Measurements from ENCODE around the gene EDN2.

Gene EDN2

DNA sequence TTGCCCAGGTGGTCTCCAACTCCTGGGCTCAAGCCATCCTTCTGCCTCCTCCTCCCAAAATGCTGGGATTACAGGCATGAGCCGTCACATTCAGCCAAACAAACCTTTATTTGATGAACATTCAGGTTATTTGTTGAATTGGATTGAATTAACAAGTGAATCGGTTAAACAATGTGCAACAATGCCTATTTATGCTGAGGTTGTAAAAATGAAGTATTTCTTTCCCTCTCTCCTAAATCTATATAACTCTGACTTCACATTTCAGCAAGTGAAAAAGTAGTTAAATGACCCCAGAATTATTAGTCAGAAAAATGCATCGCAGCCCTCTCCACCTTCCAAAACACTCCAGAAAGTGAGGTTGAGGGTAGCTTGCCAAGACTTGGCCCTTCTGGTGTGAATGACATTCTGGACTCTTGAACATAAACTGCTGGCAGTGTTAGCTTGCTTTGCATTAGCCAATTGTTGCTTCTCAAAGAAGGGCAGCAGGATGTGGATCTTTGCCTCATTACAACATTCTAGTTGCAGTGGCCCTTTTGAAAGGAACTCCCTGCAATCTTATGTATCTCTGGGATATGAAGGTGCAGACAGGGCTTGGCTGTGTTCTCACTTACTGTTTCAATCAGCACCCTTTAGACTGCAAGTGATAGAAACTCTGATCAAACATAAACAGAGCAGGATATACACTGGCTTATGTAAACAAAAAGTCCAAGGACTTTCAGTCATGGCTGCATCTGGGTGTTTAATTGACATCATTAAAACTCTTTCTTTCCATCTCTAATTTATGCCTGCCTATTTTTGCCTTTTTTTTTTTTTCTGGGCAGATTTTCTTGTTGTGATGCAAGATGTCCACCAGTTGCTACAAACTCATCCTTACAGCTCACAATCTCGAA, 22.4 kb downstream of the EDN2 start:
- no peak for DNase-seq

DNA sequence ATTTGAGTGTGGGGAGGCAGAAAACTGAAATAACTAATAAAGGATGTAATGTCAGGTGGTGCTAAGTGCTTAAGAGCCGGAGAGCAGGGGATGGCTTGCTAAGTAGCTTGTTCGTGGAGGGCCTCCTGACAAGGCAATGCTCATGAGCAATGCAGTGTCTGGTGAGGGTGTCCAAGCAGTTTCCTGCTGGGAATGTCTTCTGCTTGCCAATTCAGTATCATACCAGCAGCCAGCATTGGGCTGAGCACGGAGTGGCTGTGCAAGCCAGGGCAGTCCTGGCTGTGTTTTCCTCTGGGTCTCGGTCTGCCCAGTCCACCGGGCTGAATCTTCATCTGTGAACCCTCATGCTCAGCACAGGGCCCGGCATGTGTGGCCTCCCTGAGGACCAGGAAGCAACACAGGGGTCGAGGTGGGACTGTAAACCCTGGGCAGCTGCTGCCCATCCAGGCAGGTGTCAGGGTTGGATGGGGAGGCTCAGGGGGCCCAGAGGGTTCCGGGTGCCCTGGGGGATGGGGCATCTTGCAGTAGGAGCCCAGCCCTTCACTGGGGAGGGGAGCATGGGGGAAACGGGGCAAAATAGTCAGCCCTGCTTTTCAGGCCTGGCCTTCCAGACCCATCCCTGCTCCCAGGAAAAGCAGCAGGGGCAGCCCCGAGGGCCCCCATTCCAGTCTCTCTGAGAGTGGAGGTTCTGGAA, 27.5 kb downstream of the EDN2 start:
- no peak for DNase-seq

DNA sequence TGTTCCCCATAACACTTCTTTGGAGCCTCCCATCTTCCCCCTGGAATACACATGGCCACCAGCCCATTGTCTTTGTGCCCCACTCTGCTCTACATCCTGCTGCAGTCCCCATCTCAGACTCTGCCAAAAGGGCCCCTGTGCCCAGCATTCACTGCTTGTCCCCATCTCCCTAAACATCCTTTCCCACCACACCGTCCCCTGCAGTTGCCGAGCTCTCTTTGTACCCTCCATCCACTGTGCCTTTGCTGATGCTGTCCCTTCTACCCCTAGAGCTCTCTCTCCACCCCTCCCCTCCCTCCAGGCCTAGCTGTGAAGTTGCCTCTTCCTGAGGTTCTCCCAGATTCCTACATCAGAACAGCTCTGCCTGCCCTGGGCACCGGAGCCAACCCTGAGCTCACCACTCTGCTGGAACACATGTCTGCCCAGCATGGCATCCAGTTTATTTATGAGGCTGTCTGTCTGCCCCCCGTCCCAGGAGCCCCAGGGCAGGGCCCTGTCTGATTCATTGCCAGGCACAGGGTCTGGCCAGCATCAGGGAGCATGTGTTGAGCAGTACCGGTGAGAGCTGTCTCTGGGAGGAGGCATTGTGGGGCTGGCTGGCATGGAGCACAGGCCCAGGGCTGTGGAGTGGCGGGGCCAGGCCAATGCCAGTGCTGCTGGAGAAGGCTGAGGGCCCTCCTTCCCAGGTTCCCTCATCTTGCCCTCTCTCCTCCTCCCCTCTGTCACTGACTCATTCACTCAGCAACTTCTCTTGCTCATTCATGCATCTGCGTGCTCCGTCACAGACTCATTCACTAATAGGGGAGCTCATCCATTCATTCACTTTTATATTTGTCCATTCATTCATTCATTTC, 28.8 kb downstream of the EDN2 start:
- DNase-seq, result peak; percentile 62

DNA sequence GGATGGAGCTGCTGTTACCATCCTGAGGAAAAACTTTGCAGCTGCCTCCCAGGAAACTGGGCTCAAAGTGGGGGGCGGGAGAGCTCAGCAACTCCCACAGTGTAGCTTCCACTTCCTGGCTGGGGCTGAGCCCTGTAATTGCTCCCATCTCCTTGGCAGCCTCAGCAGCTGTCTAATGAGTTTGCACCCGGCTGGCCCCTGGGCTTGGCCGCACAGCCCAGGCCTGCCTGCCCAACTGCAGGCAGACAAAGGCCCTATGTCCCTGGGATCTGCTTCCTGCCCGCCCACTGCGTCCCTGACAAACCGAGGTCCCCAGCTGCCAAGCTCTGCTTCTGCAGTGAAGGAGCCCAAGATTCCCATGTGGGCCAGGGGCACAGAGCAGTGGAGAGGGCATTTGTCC, 30.1 kb downstream of the EDN2 start:
- peak; percentile 78 for DNase-seq

DNA sequence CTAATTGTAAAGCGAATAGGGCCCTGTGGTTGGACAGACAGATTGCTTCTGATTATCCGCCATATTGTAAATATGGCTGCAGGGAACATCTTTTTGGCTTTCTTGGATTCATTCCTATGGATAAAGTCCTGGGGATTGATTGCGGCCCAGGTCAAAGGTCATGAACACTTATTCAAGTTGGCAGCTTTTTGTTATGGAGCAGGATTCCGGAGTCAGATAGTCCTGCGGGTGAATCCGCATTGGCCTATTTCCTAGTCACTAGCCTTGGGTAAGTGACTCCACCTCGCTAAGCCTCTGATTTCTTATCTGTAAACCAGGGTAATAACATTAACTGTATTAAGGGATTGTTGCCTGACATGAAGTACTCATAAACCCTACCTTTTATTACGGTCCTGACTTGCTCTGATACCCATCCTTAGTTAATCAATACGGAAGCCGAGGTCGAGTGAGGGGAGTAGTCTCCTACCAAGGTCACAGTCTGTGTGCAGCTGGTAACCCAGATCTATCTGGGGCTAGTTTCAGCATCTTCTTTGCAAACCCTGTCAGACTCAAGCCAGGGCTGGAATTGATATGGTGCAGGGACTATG, 31.7 kb downstream of the EDN2 start:
- DNase-seq, result no peak

DNA sequence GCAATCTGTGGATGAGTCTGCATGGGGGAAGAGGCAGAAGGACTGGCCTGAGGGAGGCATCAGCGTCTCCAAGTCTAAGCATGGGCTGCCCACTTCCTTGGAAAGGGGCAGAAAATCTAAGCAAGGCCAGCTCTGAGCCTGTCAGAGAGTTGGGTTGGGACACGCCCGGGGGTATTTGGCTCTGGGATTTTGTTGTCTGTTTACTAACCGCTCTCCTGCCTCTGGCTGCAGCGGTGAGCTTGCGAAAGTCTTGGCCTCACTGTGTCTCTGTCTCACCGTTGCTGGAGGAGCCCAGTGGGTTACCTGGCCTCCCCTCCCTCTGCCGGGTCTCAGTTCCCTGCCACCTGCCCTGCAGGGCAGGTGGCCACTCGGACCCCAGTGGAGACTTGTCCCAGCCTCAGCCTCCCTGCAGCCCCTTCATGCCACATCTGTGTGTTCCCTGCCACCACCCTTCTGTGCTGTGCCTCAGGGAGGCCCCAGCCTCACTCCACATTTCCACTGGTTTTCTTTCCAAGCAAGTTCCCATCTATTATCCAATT, 33.7 kb downstream of the EDN2 start:
- no peak for DNase-seq

DNA sequence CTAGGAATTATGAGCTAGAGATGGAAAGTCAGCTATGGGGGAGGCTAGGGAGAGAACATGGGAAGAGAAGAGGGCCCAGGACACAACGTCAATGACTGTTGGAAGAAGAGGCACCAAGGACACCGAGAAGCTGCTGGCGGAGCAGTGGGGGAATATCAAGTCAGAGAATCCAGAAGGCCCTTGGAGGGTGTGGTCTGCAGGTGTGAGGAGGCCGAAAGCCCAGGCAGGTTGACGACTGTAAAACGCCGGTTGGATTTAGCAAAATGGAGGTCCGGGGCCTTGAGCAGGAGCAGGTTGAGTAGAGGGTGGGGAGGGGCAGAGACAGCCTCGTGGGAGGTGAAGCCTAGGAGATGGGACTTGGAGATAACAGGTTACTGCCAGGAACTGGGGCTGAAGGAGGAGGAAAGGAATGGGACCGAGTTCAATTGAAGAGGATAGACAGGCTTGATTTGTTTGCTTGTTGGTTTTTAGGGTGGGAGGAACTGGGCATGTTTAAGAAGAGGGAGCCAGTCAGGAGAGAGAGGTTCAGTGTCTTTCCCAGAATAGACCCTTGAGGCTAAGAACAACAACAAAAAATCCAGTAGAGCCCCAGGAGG, 35.1 kb downstream of the EDN2 start:
- no peak for DNase-seq

DNA sequence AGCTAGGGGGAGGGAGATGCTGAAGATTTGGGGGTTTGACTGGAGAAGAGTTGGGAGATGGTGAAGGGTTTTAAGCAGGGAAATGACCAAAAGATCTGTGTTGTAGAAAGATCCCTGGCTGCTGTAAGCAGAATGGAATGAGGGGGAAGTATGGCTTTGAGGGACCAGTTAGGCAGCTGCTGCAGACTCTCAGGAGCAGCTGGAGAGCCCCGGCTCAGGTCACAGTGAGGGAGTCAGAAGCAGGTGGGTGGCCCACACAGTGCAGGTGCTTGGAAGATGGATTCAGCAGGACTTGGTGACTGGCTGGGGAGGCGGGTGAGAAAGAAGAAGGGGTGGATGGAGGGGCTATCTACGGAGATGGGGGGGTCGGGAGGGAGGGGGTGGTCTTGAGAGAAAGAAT, 35.7 kb downstream of the EDN2 start:
- no peak for DNase-seq

DNA sequence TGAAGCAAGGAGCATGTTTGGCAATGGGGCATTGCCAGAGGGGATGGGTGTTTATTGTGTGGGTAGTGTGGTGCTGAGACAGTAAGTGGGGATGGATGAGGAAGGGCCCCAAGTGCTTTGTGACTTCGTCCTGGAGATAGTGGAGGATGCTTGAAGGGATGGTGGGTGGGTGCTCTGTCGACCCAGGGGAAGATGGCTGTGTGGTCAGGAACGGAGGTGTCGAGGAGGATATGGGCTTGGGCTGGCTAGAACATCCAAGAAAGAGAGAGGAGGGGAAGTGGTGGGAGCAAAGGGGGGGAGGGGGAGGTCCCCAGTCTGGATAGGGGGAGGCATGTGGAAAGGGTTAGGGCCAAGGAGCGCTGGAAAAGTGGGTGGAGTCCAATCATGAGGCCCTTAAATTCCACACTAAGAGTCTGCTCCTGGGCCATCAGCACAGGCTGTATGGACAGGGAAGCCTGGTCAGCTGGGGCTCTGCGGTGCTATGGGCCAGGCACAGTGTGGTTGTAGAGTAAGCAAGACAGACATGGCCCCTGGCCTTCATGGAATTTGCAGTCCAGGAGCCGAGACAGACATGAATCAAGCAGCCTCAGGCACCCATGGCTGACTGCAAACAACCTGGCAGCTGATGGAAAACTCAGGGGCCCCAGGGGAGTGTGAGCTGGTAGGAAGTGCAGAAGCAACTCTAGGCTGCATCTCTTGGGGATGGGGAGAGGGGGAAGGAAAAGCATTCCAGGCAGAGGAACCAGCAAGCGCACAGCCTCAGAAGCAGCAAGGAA, 36.3 kb downstream of the EDN2 start:
- no peak for DNase-seq

DNA sequence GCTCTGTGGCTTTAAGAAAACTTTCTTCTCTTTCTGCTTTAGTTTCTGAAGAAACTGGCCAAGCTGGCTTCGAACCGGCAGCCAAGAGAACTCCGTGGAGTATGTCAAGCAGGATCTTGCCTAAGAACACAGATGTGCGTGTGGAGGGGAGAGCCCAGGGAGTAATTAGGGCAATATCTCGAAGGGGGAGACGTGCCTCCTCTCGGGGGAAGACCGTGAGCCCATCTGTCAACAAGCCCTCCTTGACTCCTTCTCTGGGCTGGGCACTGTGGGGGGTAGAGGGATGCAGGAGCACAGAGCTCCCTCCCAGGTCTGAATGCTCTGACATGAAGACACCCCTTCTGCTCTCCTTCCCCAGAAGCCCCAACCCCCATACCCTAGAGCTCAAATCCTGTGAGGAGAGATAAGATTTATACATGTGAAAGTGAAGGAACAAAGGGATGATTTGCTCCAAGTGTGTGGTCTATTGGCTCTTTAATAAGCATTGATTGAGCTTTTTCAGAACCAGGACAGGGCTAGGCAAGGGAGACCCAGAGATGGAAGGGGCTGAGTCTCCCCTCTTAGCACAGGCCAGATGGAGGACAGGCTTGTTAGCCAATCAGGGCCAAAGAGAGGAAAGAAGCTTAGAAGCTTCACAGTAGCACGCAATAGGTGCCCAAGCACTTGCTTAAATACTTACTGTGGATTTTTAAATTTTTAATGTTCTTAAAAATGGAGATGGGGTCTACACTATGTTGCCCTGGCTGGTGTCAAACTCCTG, 37.5 kb downstream of the EDN2 start:
- no peak for DNase-seq

DNA sequence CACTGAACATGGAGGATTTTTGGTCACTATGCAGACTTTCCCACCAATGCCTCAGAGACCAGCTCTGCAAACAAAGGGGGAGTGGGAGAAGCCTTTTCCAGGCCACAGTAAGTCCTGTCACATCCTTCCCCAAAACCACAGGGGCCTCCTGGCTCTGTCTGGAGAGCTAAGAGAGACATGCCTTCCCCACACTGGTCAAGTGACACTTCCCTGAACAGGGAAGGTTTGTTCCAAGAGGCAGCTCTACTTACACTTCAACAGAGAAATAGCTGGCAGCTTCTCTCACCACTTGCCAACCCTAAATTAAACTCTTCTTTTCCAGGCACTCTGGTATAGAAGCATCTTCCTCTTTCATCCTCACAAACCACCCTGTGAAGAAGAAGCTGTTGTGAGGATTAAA, 39.7 kb downstream of the EDN2 start:
- DNase-seq, result no peak

DNA sequence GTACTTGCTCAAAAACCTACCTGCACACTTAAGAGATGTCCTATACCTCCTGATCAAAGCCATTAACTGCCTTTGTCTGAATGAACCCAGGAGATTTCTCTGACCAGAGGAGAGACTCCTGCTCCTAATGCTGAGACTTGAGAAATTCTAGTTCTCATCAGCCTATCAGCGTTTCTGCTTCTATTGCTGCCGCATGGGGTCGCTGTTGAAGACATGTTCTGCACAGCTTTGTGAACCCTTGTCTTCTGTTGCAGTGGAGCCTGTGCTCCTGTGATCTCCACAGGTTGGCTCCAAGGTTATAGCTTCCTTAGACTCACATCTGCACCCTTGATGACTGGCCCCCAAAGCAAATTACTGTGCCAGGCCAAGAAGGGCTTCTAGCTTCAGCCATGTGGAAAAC, 40.2 kb downstream of the EDN2 start:
- DNase-seq, result no peak

DNA sequence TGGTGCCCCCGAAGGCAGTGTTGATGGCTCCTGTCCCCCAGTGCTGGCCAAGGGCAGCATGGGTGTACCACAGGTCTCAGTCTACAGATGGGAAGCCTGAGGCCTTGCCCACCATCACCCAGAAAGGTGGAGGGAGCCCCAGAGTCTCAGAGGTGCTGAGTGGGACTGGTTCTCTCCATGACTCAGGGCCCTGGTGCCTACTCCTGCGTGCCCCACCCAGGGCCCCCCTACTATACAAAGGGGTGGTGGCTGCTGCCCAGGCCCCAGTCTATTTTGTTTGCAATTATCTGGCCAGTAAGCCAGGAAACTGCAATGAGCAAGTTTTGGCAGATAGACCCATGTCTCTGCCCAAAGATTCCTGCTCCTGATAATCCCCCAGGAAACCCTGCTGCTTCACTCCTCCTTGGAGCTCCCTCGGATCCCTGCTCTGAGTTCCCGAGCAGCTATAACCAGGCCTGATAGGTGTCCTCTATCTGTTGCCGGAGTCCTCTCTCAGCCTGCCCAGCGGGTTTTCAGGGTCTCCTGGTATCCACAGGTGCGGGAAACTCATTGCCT, 41.7 kb downstream of the EDN2 start:
- no peak for DNase-seq

DNA sequence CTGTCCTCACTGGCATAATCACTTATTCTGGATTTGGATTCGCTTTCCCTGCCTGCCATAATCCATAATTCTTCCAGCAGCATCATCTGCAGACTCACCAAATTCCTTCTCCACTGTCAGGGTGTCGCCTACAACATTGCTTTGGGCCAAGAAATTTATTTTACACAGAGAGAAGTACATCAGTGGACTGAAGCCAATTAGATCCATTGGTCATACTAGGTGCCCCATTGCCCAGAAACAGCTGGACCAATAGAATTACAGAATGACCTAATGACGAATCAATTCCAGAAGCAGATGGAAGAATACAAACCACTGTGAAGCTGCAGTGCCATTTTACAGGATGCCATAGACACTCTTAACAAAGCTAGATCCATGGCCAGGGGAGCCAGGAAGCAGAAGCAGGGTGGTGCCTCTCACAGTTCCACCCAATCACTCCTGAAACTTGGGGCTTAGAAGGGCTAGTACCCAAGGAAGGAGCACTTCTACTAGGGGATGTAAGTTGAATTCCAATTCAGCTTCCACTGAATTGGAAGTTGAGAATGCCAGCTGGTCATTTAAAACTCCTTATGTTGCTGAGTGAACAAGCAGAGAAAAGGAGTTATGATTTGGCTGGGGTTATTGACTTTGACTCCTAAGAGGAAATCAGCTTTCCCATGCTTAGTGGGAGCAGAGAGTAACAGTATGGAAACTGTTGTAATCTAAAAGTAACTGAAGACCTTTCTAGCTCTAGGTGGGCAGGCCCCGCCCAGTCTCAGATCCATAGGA, 44.0 kb downstream of the EDN2 start:
- no peak for DNase-seq

DNA sequence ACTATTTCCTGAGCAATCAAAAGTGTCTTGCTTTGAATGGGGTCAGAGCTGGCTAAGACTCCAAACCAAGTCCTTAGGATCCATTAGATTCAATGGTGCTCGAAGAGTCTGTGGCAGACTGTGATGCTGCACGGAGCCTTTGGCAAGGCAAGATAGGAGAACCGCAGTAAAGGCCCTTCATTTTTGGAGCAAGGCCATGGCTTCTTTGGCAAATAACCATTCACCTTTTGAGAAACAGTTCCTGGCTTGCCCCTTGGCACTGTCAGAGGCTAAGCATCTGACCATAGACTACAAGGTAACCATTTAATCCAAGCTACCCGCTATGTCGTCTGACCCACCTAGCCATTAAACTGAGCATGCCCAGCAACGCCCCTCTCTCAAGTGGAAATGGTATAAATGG, 45.2 kb downstream of the EDN2 start:
- DNase-seq, result no peak

DNA sequence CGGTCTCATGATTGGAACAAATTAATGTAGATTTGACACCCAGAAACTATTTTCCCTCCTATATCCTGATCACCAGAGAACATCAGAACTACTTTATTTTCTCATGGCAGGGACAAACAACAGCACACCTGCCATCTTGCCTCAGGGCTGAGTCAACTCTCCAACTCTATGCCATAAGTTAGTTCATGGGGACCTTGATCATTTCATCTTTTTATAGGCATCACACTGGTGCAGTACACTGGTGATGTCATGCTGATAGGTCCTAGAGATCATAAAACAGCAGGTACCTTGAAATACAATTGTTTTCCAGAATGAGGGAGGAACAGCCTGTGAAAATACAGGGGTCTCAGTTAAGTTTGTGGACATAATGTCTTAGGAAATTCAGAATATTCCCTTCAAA, 45.8 kb downstream of the EDN2 start:
- DNase-seq, result no peak

DNA sequence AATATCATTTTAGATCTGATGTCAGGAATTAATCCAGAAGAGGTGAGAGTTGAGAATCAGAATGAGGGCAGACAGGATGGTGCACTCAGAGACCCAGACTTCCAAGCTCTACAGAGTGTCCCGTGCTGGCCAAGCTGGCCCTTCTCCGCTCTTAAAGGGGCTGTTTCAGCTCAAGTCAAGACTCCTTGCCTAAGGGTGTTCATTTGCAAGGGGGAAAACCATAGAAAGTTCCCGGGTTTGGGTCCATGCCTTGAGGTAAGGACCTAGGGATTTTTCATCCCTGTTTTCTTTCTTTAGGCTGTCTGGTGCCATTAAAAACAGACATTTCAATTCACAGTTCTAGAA, 47.5 kb downstream of the EDN2 start:
- DNase-seq, result no peak

DNA sequence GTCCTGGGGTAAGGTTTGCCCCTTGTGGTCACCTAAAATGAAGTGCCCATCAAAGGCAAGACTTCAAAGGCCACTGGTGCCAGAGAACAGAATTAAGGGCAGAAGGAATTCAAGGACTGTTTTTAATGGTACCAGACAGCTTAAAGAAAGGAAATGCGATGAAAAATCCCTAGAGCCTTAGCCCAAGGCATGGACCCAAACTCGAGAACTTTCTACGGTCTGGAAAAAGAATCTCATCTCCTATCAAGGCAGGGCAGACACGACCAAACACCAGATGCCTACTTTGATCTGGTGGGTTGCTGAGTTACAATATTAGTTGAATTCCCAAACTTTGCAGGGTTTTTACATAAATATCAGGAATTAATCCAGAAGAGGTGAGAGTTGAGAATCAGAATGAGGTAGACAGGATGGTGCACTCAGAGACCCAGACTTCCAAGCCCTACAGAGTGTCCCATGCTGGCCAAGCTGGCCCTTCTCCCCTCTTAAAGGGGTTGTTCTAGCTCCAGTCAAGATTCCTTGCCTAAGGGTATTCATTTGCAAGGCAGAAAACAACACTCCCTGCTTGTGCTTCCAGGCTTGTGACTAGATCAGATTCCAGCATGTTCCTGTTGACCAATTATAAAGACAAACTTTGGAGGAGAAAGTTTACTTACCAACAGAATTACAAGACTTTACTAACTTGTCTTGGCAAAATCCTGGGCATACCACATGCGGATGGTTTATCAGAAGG, 48.0 kb downstream of the EDN2 start:
- DNase-seq, result no peak

DNA sequence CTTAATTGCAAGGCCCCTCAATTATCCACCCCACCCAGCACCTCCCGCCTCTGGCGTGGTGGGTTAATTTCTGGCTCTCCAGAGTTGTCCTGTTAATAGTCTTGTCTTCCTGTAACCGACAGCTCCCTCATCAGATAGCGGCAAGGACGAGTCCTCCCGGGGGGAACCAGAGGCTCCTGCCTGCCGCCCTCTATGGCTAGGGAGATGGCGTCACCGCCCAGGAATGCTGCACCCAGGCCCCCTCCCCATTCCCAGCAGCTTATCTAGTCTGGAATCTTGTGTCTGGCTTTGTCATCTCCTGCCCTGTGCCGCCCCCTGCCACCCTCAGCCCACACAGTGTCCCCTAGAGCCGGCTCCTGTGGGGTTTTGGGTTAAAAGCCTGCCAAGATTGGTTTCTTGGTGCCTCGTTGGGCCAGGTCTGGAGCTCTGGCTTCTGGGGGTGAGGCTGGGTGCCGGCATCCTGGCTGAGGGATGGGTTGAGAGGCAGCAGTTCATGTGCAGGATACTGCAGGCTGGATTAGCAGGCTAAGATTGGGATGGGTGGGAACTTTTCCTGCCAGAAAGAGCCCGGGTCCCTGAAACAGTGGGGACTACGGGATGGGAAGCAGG, 48.8 kb downstream of the EDN2 start:
- DNase-seq, result no peak

Measured in left hindlimb (tissue), 1 donor.